HCT116 (cell line): ENCODE results near the gene NPLOC4. TPM values are rescaled to one million over a fixed set of nuclear protein-coding genes. Genes with fewer than 3 reads are reported as not detected.

Experiments
- ATAC-seq: fragments of 200-7000 bp; cut with Tn5 transposase; 2 replicates; pipeline ENCODE4 v1.9.1; 2020; ENCODE audit warnings: mild to moderate bottlenecking, moderate library complexity
- BruUV-seq: library from RNA; stranded (reverse); fragments of 400-500 nt; replicated peaks from 2 replicates; lab custom pipeline; 2021; lab: Mats Ljungman, UMichigan
- CTCF ChIA-PET: fragments of 300-600 bp; sonication (Branson Sonifier 250); formaldehyde crosslinking; loops from one replicate; lab custom pipeline; 2021; ENCODE audit warnings: antibody characterized with exemption; lab: Charles Lee
- POLR2A ChIA-PET: fragments of 300-600, 350-600 bp; sonication (Branson Sonifier 250); formaldehyde crosslinking; loops from one replicate; lab custom pipeline; 2021; ENCODE audit warnings: antibody characterized with exemption; lab: Charles Lee
- RAD21 ChIA-PET, 2 experiments: fragments of 300-600 bp; sonication (Branson Sonifier 250); formaldehyde crosslinking; loops; one replicate each; lab custom pipeline; 2023; ENCODE audit warnings: low total read pairs in 2 of 2; ENCODE audit not compliant: uncharacterized antibody in 2 of 2, unreplicated experiment in 2 of 2, low non-redundant PET in 1 of 2; lab: Charles Lee
- DNase-seq: peaks from one replicate; pipeline ENCODE4 v3.0.0-alpha.2; 2010; ENCODE audit warnings: low read depth, low spot score
- H2AFZ ChIP-seq: fragments of 200-600 bp; shearing (Covaris generic), sonication (generic); 2 replicates; pipeline ENCODE4 v1.6.1; 2017; ENCODE audit warnings: low read depth, mixed run types, mixed read lengths, antibody characterized with exemption, low read length; ENCODE audit not compliant: poor library complexity, severe bottlenecking
- H3K27ac ChIP-seq: 2 replicates; pipeline ENCODE4 v1.5.1; 2012; ENCODE audit warnings: low read depth, low read length
- H3K27me3 ChIP-seq: fragments of 200-600 bp; sonication (generic); 2 replicates; pipeline ENCODE4 v1.6.1; 2016; ENCODE audit warnings: mixed run types, low read length, mixed read lengths; ENCODE audit not compliant: insufficient read depth
- H3K36me3 ChIP-seq, 2 experiments: fragments of 200-500 bp in 1 of 2; fragments of 200-600 bp in 1 of 2; sonication (Bioruptor generic) in 1 of 2; sonication (generic) in 1 of 2; 2 replicates each; pipeline versions ENCODE4 v1.5.1 to v1.6.1; 2014 to 2016; ENCODE audit warnings: low read length in 2 of 2, inconsistent platforms in 1 of 2, mixed read lengths in 1 of 2, mixed run types in 1 of 2; ENCODE audit not compliant: insufficient read depth in 2 of 2, control insufficient read depth in 1 of 2
- H3K4me1 ChIP-seq, 2 experiments: fragments of 200-600 bp in 1 of 2; sonication (generic) in 1 of 2; 2 replicates each; pipeline versions ENCODE4 v1.5.1 to v1.6.1; 2012 to 2017; ENCODE audit warnings: low read length in 2 of 2, inconsistent platforms in 1 of 2, mild to moderate bottlenecking in 1 of 2, mixed read lengths in 1 of 2, mixed run types in 1 of 2, moderate library complexity in 1 of 2; ENCODE audit not compliant: insufficient read depth in 2 of 2, control insufficient read depth in 1 of 2
- H3K4me2 ChIP-seq: fragments of 200-600 bp; sonication (generic); 2 replicates; pipeline ENCODE4 v1.6.1; 2017; ENCODE audit warnings: mixed run types, low read length, mixed read lengths
- H3K4me3 ChIP-seq, 2 experiments: fragments of 200-600 bp in 1 of 2; sonication (generic) in 1 of 2; replicated peaks in 1 of 2; 2 replicates each; pipeline ENCODE4 v1.5.1; 2011 to 2016; ENCODE audit warnings: low read length in 2 of 2, control low read depth in 1 of 2, low read depth in 1 of 2, mild to moderate bottlenecking in 1 of 2, mixed read lengths in 1 of 2, mixed run types in 1 of 2
- H3K79me2 ChIP-seq: fragments of 200-600 bp; sonication (generic); 2 replicates; pipeline ENCODE4 v1.6.1; 2017; ENCODE audit warnings: mild to moderate bottlenecking, mixed run types, low read length, moderate library complexity, mixed read lengths; ENCODE audit not compliant: insufficient read depth
- H3K9ac ChIP-seq: fragments of 200-600 bp; sonication (generic); 2 replicates; pipeline ENCODE4 v1.6.1; 2016; ENCODE audit warnings: low read length, mixed read lengths
- H3K9me2 ChIP-seq: fragments of 200-600 bp; sonication (generic), shearing (Covaris generic); 2 replicates; pipeline ENCODE4 v1.6.1; 2017; ENCODE audit warnings: mixed run types, mild to moderate bottlenecking, moderate library complexity; ENCODE audit not compliant: insufficient read depth
- H3K9me3 ChIP-seq, 2 experiments: fragments of 200-500 bp in 1 of 2; fragments of 200-600 bp in 1 of 2; sonication (Bioruptor generic) in 1 of 2; sonication (generic) in 1 of 2; 2 replicates each; pipeline ENCODE4 v1.6.1; 2014 to 2017; ENCODE audit warnings: low read length in 2 of 2, mixed read lengths in 2 of 2, inconsistent platforms in 1 of 2, low read depth in 1 of 2, mild to moderate bottlenecking in 1 of 2, mixed run types in 1 of 2, moderate library complexity in 1 of 2; ENCODE audit not compliant: control insufficient read depth in 1 of 2, insufficient read depth in 1 of 2
- H4K20me1 ChIP-seq: fragments of 200-600 bp; sonication (generic), shearing (Covaris generic); 2 replicates; pipeline ENCODE4 v1.6.1; 2017; ENCODE audit warnings: mixed run types, mild to moderate bottlenecking, moderate library complexity; ENCODE audit not compliant: insufficient read depth
- ELF1 ChIP-seq: IDR thresholded peaks from 2 replicates; pipeline ENCODE4 v1.6.1; 2012; ENCODE audit warnings: low read depth, borderline replicate concordance
- EZH2 ChIP-seq: fragments of 200-600 bp; sonication (generic); IDR thresholded peaks from 2 replicates; pipeline ENCODE4 v1.6.1; 2017; ENCODE audit warnings: antibody characterized with exemption, mixed run types
- FOSL1 ChIP-seq: IDR thresholded peaks from 2 replicates; pipeline ENCODE4 v1.6.1; 2012; ENCODE audit warnings: low read depth
- MAX ChIP-seq: IDR thresholded peaks from 2 replicates; pipeline ENCODE4 v1.6.1; 2012
- POLR2AphosphoS5 ChIP-seq: IDR thresholded peaks from 2 replicates; pipeline ENCODE4 v1.6.1; 2011; ENCODE audit warnings: mild to moderate bottlenecking, low read depth, low read length, moderate library complexity
- YY1 ChIP-seq: IDR thresholded peaks from 2 replicates; pipeline ENCODE4 v1.6.1; 2011; ENCODE audit warnings: low read length, low read depth, moderate library complexity, mild to moderate bottlenecking; ENCODE audit not compliant: insufficient replicate concordance; ENCODE audit errors: extremely low read depth
- intact Hi-C: fragments of 100-400 bp; cut with micrococcal nuclease; formaldehyde crosslinking; loops from 2 replicates; pipeline ENCODE4 v1.10.0; 2022
- total RNA-seq: library from RNA; stranded (reverse); gene quantifications from one replicate; pipeline ENCODE4 v1.2.1, GENCODE V29; 2021; ENCODE audit not compliant: unreplicated experiment
- TF ChIP-seq, protein P1 (sequence below), 3 experiments: fragments of 200-600 bp in 1 of 3; sonication (generic) in 1 of 3; IDR thresholded peaks in 2 of 3; conservative IDR thresholded peaks in 1 of 3; 2 replicates each; pipeline ENCODE4 v1.5.1; 2012 to 2017; ENCODE audit warnings: low read depth in 2 of 3, low read length in 2 of 3, antibody characterized with exemption in 1 of 3, borderline replicate concordance in 1 of 3, control low read depth in 1 of 3, mild to moderate bottlenecking in 1 of 3, mixed read lengths in 1 of 3, mixed run types in 1 of 3, moderate library complexity in 1 of 3; ENCODE audit not compliant: insufficient read depth in 1 of 3

Gene NPLOC4
- total RNA-seq, 1 experiment from 2014 or later, result 137 TPM

GRCh38 chr17:81572563-81573168 is 64.2 kb downstream of the NPLOC4 start:
- TF ChIP-seq ELF1, result no peak
- TF ChIP-seq YY1, result no peak
- TF ChIP-seq MAX, result no peak
- no peak for TF ChIP-seq FOSL1
- TF ChIP-seq, protein P1, sequence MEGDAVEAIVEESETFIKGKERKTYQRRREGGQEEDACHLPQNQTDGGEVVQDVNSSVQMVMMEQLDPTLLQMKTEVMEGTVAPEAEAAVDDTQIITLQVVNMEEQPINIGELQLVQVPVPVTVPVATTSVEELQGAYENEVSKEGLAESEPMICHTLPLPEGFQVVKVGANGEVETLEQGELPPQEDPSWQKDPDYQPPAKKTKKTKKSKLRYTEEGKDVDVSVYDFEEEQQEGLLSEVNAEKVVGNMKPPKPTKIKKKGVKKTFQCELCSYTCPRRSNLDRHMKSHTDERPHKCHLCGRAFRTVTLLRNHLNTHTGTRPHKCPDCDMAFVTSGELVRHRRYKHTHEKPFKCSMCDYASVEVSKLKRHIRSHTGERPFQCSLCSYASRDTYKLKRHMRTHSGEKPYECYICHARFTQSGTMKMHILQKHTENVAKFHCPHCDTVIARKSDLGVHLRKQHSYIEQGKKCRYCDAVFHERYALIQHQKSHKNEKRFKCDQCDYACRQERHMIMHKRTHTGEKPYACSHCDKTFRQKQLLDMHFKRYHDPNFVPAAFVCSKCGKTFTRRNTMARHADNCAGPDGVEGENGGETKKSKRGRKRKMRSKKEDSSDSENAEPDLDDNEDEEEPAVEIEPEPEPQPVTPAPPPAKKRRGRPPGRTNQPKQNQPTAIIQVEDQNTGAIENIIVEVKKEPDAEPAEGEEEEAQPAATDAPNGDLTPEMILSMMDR (IDR thresholded peaks at IDR 0.05 in 2 of 3, conservative IDR thresholded peaks at IDR 0.05 in 1 of 3; ENCODE audit: borderline replicate concordance in 1 of 3, insufficient read depth in 1 of 3, low read depth in 2 of 3, low read length in 2 of 3), result no peak
- no peak for TF ChIP-seq POLR2AphosphoS5
- no peak for TF ChIP-seq EZH2
- TF ChIP-seq, all 23 proteins: peak for 0
- Histone ChIP-seq H3K4me1 (peaks cover 18 to 25% of the 10 kb centered on the region in 2 experiments), H3K27ac (no peak overlapping the region), H3K79me2 (peaks cover 48% of the 10 kb centered on the region), H3K4me2 (no peak overlapping the region), H3K9me2 (no peaks in the 10 kb centered on the region), H3K9ac (no peak overlapping the region), H3K36me3 (peaks cover 54 to 72% of the 10 kb centered on the region in 2 experiments), H3K9me3 (no peaks in the 10 kb centered on the region), H2AFZ (no peak overlapping the region), H4K20me1 (peaks cover 8% of the 10 kb centered on the region), H3K4me3 (no peak overlapping the region), H3K27me3 (no peaks in the 10 kb centered on the region)
- ChIA-PET POLR2A (interaction anchor here (1.2 kb wide), 1 partner anchor 20 kb away, joined by 3 read pairs; the partner anchor contains the start of gene FAAP100), RAD21 (no interaction called here), CTCF (interaction anchor here (1.2 kb wide), 1 partner anchor 27 kb away, joined by 3 read pairs; no protein-coding TSS in a partner anchor)
- BruUV-seq, result no TSS peak
- intact Hi-C loops, result no loop called here
- no peak for DNase-seq
- ATAC-seq, result no peak
